GM10248 (cell line): ENCODE results near the gene KCNS1.

Experiments used
- CTCF ChIA-PET: fragments of 300-600 bp; sonication (Branson Sonifier 250); formaldehyde crosslinking; extraction: SDS; loops from one replicate; lab custom pipeline; 2021; ENCODE audit warnings: antibody characterized with exemption; lab: Yijun Ruan, JAX
- POLR2A ChIA-PET: fragments of 350-650 bp; sonication (Branson Sonifier 250); formaldehyde crosslinking; extraction: SDS; loops from one replicate; lab custom pipeline; 2020; ENCODE audit warnings: antibody characterized with exemption; lab: Yijun Ruan, JAX
- DNase-seq: peaks from one replicate; pipeline ENCODE4 v3.0.0; 2012; ENCODE audit errors: extremely low spot score
- CTCF ChIP-seq: IDR thresholded peaks from 2 replicates; pipeline ENCODE4 v1.5.1; 2012; ENCODE audit warnings: mild to moderate bottlenecking, low read depth; ENCODE audit errors: extremely low read depth, missing control alignments, control extremely low read depth

The KCNS1 gene

GRCh38 chr20:45051204-45052060 lies 49.5 kb downstream of the KCNS1 start:
- DNase-seq, result peak; percentile 23
- ChIA-PET POLR2A (no interaction called here), CTCF (interaction anchor here (1.3 to 8.0 kb wide), 9 partner anchors 7 to 243 kb away, joined by 3 to 60 read pairs (median 8); no protein-coding TSS in a partner anchor)
- no peak for TF ChIP-seq CTCF

GRCh38 chr20:45049904-45050471 lies 50.9 kb downstream of the KCNS1 start:
- POLR2A ChIA-PET, result no interaction called here
- DNase-seq, result no peak
- CTCF ChIA-PET, result interaction anchor here (1.0 to 3.3 kb wide), 9 partner anchors 10 to 244 kb away, joined by 3 to 24 read pairs (median 5); no protein-coding TSS in a partner anchor
- no peak for TF ChIP-seq CTCF

GRCh38 chr20:45049438-45049837 lies 51.5 kb downstream of the KCNS1 start:
- POLR2A ChIA-PET, result no interaction called here
- CTCF ChIA-PET, result interaction anchor here (1.0 to 3.3 kb wide), 7 partner anchors 11 to 244 kb away, joined by 3 to 24 read pairs (median 6); no protein-coding TSS in a partner anchor
- TF ChIP-seq CTCF, result no peak
- DNase-seq, result no peak

- DNase-seq, result no peak
- no peak for TF ChIP-seq CTCF
- ChIA-PET POLR2A (no interaction called here), CTCF (interaction anchor here (1.0 to 1.8 kb wide), 3 partner anchors 9 to 246 kb away, joined by 3 to 10 read pairs (median 8); no protein-coding TSS in a partner anchor)
Observed at GRCh38 chr20:45047581-45048119, 53.3 kb downstream of the KCNS1 start.

GRCh38 chr20:45044601-45045000 lies 56.3 kb downstream of the KCNS1 start:
- CTCF ChIA-PET, result interaction anchor here (0.8 to 6.2 kb wide), 34 partner anchors 9 to 325 kb away, joined by 3 to 80 read pairs (median 5); partner anchors contain the start of gene KCNS1
- POLR2A ChIA-PET, result no interaction called here
- no peak for DNase-seq
- TF ChIP-seq CTCF, result no peak

- ChIA-PET CTCF (interaction anchor here (0.8 to 6.2 kb wide), 37 partner anchors 9 to 325 kb away, joined by 3 to 80 read pairs (median 4); partner anchors contain the start of gene KCNS1), POLR2A (no interaction called here)
- peak; percentile 40 for DNase-seq
- TF ChIP-seq CTCF, result peak; percentile 61
Observed at GRCh38 chr20:45044084-45044573, 56.8 kb downstream of the KCNS1 start.
